Stimulated activated CD4-positive, alpha-beta T cell treated with anti-CD3 and anti-CD28 coated beads, TNF-alpha, amount 100 ng/mL, for 1 hour (primary cell): ENCODE measurements around the gene ADARB2.
"Not testable (repeated sequence)": the region's sequence is repeated elsewhere in the genome, so short reads cannot be mapped to it uniquely, and the experiment has no call there.

Experiments used
- DNase-seq, 3 donors: peaks; one replicate each; pipeline ENCODE4 v3.0.0-alpha.2; 2020; ENCODE audit warnings: low read depth in 3 of 3, low spot score in 1 of 3

Gene ADARB2

DNA sequence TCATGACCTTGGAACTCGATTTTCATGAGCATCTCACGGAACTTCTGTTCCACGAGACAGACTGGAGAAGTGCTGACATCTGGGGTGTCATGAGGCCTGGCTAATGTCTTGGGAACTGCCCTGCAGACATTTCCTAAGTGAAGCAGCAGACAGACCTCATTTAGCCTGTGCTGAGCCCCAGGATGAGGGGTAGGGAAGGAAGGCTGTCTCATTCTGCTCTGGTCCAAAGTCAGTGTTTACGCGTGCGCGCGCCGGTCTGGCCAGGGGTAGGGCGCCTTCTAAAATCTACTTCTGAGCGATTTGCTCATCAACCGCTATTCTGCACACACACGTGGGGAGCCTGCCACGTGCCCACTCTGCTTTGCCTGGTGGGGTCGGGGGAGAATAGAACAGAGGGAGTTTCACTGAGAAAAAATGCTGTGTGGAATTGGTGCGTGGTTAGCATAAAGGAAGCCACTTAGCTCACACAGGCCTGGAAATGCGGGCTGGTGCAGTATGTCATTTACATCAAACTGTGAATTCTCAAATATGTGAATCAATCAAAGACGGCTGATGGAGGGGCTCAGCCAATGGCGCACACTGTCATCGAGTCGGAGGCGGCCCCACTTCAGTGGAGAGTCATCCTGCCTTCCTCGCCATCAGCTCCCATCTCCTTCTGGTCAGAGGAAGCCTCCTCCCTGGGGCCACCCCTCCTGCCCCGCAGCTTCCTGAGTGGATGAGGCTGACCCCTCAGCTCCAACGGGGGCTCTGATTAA is 335.1 kb downstream of the ADARB2 start:
- no peak for DNase-seq

DNA sequence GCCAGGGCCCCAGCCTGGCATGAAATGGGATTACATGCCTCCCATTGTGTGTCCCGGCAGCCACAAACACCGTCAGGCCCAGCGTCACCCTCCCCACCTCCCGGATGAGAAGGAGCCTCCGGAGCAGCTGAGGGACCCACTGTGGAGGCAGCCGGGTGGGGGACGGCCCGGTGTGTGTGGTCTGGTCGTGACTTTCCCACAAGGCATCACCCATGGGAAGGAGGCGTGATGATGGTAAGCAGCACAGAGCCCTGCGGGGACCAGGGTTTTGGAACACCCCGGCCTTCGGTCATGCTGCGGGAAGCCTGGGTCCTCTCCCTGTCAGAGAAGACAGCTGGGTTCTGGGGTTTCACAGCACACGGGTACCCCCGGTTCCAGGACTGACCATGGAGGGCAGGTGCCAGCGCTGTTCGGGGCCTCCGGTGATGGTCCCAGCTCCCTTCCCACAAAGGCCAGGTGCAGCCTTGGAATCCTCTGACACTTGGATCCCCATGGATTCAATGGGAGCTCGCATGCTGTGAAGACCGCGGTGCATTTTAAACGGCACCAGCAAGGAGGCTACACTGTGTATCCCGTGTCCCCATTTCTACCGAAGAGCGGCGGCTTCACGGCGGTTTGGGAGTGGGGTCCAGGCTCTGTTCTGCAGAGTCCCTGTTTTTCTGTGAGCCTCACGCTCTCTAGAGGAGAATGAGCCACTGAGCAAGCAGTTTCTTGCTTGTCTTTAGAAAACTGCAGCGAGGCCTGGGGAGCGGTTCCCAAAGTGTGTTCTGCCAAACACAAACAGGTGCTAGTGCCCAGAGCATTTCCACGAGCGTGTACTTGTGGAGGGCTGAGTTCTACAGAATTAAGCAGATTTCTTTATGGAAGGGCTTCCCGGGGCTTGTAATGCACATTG is 336.0 kb downstream of the ADARB2 start:
- no peak for DNase-seq

DNA sequence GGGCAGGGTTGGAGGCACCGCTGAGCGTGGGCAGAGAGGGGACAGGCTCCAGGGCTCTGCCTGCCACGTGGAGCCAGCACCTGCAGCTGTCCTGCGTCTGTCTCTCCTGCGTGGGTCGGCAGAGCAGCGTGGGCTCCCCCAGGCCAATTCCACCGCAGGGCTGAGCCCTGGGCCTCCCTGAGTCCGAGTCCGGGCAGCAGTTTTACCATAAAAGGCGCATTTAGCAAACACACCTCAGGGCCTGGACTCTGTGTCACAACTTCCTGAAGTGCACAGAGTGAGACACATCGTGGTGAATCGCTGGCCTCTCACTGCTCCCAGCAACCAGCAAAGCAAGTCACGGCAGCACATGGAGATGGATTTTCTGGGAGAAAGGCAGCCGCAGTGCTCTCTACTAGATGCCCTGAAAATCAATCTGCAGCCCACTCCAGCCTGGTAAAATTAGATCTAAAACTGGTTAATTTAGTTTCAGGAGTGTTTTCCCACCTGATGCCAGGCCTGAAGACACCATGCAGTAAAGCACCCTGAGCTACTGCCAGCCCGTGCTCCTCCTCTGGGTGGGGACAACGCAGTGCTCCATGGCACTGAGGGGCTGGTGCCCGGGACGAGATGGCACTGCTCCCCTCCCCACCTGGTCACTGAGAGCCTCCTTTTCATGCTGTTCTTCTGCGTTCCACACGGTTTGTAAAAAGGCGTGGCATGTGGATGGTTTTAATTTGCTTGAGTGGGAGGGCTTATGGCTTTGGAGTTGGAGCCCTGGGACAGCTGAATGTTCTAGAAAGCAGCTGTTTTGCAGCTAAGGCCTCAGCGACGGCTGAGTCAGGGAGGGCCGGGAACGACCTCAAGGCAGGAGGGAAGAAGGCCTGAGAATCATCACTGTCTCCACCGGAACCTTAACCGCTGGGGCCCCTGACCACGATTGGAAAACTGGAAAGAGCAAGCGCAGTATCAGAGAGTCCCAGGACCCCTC is 336.9 kb downstream of the ADARB2 start:
- no peak for DNase-seq

DNA sequence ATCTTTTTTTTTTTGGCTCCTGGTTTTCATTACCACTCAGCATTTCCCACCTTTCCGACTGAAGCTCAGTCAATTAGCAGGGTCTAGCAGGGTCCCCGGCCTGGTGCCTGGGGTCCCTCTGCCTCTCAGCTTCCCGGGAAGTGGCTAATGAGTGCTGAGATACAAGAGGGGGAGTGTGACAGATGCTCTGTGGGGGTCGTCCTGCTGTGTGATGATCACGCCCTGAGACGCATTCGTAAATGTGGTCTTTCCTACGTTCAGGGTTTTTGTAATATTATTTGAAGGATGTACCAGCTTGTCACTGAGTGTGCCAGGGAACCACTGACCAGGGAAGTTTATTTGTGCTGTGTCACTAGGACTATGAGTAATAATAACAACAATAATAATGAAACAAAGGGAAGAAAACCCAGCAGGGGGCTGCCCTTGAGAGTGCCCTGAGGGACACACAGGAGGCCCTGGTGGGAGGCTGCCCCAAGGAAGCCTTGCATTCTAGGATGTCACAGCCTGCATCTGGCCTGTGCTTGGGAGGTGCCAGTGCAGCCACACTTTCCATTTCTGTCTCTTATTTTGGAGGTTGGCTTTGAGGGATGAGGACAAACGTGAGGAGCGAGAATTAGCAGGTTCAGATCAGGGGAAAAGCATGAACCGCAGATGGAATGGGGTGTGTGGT is 337.8 kb downstream of the ADARB2 start:
- DNase-seq = no peak

DNA sequence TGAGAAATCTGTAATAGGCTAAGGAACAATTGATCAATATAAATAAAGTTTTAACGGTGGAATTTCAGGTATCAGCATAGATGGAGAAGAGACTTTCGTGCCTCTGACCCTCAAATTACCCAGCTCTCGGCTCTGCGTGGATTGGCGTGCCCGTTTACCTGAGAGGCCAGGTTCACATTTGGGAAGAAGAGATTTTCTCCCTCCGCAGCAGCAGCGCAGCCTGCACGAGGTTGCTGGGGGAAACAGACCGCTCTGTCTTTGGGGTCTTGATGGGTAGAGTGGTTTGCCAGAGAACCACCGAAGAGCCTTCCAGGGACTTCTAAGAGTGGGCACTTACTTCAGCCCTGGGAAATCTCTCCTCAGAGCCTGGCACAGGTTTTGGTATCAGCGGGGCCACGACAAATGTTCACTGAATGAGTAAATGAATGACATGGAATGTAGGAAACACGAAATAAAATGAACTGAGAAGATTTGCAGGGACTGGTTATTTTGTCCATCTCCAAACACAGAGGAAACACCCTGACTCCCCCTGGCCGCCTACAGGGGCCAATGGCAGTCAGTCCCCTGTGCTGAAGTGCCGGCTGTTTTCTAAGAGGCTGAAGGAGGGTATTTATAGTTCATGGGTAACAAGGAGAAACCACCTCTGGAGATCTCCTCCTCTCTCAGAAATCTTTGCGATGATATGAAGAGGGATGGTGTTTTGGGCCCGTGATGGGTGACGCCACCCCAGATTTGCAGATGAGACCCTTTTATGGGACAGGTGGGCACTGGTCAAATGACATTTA is 338.5 kb downstream of the ADARB2 start:
- no peak for DNase-seq

DNA sequence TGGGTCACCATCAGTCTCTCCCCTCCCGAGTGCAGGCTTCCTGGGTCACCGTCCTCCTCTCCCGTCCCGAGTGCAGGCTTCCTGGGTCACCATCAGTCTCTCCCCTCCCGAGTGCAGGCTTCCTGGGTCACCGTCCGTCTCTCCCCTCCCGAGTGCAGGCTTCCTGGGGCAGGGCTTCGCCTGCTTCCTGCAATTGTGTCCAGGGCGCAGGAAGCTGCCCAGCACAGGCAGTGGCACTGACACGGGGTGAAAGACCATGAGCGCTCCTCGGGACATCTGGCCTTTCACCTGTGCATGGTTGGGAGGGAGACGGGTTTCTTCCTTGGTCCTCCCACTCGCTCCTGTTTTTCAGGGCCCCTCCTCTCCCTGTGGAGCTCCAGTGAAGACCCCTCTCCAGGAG is 339.2 kb downstream of the ADARB2 start:
- DNase-seq = not testable (repeated sequence)

DNA sequence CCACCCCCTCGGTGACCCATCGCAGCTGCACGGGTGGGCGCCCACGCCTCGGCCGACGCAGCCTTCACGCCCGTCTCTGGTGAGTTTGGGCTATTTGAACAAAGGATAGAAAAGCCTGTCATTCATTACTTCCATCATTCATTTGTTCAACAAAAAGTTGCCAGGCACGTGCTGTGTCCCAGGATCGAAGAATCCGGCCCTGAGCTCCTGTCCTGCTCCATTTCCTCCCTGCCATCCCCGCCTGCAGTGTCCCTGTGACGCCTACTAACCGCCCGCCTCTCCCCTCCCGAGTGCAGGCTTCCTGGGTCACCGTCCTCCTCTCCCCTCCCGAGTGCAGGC is 341.1 kb downstream of the ADARB2 start:
- no peak for DNase-seq

DNA sequence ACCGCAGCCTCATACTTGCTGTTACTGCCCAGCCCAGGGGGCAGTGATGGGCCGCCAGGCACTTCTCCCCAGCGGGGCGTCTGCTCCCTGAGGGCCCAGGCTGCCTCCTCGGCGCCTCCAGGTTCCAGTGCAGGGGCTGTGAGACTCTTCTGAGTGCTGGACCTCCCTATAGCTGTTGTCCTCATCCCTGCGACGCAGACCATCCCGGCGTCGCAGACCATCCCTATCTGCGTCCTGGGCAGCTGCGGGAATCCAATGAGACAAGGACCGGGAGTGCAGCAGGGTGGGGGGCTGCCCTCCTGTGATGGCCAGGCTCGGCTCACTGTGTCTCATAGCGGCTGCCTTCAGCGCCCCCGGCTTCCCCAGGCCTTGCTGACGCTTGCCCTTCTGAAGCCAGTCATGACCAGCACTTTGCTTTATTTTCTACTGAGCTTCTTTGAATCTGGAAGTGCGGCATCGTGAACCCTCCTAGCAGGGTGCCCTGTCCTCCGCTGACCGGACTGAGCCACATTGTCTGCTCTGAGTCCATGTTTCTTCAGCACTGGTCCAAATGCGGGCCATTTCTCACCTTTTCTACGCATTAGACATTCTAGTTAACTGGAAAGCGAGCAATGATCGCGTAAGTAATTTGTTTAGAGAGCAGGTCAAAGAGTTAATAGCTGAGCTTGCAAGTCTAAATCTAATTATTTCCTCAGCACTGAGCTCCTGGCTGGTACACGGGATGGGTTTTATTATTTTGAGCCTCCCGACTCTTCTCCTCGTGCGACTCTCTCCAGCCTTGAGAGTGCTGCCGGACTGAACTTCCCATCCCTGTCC is 341.6 kb downstream of the ADARB2 start:
- DNase-seq = no peak

DNA sequence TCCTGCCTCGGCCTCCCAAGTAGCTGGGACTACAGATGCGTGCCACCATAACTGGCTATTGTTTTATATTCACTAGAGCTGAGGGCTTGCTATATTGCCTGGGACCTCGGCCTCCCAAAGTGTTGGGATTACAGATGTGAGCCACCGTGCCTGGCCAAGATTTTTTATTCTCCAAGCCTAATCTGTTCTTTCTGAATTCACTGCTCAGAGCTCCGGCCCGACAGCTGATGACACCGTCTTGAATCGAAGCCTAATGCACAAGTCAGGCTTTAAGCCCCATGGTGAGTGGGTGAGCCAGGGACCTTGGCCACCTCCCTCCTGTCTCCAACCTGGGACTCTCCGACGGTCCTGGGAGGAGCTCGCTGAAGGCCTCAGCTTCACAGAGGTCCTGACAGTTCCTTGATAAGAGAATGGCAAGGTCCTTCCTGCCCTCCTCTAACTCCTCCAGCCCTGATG is 342.3 kb downstream of the ADARB2 start:
- DNase-seq = no peak

DNA sequence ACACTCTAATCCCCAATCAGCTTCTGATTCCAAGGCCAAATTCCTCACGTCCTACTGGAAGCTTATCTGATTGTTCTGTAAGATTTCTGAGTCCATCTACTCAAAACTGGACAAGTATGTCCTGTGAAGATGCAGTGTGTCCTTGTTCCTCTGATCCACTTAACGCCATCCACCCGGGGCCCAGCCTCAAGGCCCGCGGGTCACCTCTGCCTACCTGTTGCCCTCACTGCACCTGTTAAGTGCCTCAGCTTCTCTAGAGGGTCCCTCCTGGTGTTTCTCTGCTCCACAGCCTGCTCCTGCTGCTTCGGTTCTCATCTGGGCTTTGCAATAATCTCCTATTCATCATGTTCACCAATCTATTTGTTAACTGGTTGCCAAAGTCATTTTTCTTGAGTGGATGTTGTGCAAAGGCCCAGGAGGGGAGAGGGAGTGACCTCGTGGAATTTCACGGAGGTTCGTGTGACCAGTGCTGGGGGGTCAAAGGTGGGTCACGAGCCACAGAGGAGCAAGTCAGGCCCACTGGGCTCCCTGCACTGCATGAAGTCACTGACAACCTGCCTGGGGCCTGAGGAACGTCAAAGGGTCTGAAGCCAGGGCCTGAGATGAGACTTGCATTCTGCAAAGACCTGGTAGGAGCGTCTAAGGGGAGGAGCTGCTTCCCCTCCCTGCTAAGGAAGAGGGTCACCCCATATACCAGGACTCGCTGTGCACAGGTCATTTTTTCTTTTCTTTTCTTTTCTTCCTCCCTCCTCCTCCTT is 343.0 kb downstream of the ADARB2 start:
- DNase-seq = no peak

DNA sequence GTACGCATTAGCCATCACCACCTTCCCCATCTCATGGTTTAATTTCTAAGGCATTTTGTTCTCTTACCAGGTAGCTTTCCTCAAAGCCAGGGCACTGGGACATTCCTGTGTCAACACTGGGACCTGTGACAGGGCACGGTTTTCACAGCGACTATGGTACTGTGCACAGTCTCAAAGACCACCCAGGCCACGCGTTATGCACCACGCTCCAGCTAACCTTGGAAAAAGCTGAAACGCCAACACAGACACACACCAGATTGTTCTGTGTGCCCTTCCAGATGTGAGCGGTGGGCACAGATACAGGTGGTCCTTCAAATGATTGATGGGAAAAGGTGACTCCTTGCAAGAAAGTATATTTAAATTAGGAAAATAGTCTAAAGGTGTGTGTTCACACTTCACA is 343.8 kb downstream of the ADARB2 start:
- DNase-seq = no peak

DNA sequence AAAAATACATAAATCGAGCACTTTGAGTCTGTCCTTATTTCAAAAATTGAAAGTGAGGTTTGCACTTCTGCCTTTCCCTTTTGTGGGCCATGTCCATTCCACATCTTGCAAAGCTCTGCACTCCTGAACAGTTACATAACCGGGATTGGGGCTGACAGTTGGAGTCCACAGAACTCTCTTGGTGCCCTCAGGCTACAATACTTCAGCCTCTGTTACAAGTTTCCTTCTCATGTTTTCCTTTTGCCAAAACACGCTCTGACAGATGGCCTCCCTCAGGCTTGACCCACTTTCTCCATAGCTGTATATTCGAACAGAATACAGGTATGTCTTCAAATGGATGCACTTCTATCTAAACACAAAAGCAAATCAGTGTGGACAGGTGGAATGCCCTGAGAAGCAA is 345.2 kb downstream of the ADARB2 start:
- DNase-seq = no peak

DNA sequence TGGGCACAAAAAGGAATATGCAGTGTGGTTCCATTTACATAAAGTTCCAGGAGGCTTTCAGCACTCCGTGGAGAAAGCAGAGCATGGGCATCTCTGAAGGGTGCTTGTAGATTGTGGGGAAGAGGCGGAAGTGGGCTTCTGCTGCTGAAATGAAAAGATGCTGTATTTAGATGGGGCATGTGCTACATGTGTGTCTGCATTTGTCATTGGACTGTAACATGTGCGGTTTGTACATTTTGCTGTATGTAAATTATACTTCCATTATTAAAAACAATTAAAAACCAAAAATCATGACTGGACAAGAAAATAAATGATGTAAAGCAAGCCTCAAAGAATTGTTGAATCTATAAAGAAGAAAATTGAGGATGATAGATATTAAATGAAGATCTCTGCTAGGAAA is 347.1 kb downstream of the ADARB2 start:
- DNase-seq = no peak

DNA sequence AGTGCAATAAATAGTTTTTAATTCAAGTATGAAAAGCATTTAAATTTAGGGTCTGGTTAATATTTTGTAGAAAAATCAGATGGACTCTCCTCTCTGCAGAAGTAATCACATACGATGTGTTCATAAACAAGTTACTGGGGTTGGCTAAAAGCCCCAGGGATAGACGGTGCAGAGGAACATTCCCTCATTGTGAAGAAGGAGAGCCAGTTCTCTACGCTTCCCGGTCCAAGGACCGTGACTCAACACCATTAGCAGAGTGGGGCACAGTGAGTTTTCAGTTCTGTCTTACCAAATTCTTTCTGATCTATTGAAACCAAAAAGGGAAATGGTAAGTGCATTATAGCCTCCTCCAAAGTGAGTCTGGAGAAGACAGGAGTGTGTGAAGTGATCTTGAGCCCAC is 353.3 kb downstream of the ADARB2 start:
- DNase-seq = no peak

DNA sequence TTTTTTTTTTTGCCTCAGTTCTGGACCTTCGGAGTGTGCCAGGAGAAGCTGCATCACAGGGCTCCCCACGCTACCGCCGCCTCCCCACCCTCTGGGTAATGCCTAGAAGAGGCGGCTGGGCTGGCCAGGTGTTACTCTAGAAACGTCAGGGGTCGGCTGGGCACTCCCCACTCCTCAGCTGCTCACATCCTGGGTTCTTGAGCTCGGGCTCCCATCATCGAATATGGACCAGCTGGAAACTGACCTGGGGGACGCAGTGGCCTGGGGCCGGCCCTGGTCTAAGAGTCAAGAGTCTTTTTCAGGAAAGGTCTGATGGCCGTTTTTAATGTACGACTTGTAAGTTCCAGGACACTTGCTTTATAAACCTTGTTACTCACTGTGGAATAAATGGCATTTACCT is 354.6 kb downstream of the ADARB2 start:
- DNase-seq = no peak

DNA sequence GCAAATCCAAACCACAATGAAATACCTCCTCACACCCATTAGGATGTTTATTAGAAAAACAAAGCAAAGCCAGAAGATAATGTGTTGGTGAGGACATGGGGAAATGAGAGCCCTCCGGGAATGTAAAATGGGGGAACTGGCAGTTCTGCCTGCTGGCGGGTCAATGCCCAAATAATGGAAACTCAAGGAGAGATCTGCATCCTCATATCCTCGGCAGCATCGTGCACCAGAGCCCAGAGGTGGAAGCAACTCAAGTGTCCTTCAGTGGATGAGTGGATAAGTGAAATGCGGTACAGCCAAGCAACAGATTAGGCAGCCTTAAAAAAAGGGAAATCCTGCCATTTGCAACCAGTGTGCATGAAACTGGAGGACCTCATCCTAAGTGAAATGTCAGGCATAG is 356.0 kb downstream of the ADARB2 start:
- no peak for DNase-seq

DNA sequence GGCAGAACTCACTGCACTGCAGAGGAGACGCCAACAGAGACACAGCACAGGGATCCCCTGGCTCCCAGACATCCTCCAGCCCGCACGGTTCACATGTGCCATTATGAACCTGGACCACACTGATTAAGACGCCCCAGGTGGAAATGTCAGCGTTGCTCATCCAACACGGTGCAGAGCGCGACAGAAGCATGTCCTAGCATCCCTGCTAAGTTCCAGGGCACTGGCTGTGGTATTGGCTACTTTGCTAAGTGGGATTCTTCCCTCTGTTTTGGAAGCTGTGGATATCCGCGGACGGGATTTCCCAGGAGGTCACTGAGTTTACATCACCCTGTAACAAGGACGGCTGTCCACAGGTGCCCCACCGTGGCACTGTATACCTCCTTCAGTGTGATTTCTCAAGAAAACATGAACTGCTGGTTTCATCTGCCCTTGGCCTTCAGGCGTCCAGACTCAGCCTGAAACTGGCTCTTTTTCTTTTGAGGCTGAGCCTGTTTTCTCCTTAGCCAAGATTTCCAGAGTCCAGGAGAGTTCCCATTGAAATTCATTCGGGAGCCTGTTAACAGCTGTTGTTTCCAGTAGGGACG is 357.1 kb downstream of the ADARB2 start:
- no peak for DNase-seq

DNA sequence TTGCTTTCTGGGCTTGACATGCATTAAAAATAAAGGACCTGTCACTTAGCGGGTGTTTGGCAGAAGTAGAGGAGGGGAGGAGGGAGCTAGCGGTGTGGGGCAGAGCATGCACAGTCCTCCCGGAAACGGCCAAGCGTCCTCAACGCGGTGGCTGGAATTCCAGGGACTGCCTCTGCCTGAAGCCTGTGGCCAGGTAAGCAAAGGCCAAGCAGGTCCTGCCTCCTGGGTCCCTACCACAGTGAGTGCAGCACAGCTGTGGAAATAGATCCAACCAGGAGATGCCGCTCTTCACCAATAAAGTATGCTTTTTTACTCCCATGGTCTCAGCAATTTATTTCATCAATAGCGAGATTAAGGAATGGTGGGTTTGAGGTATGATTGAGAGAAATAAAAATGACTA is 357.7 kb downstream of the ADARB2 start:
- no peak for DNase-seq
